GM19463 (cell line): ENCODE data around the gene BIN1.
"Not testable (repeated sequence)": the region's sequence is repeated elsewhere in the genome, so short reads cannot be mapped to it uniquely, and the experiment has no call there.

Source experiments
- ATAC-seq: cut with Tn5 transposase; IDR thresholded peaks from one replicate; pipeline ENCODE4 v1.9.1; 2021; ENCODE audit warnings: mild to moderate bottlenecking, moderate library complexity; ENCODE audit not compliant: unreplicated experiment

The BIN1 gene

DNA sequence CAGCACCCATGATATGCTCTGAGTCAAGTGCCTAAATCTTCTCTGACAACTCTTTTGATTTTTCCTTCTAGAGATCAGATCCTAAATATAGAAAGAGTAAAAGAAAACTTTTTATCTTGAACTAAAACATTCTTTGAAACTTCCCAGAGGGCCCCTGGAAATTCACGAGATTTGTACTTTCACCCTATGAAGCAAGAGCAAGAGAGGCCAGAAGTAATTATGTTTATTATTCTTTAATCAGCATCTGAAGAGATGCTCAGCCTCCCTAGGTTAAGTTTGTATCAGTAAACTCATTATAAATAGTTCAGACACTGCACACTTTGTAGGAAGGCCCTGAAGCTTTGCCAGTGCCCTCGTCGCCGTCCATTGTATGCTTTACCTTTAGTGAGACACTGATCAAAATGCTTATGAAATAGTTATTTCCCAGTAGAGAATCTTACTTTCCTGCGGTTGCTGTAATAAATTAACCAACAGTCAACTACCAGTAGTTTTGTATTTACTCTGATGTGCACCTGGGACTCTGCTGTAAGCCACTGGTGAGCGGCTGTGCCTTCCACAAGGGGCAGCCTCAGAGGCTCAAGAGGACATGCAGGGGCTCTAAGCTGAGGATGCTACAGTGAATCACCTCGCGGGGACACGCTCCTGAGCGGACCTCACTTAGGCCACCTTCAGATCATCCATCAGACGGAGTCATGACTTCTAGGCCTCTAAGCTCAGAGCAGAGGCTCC, 71.9 kb downstream of the BIN1 start:
- peak; percentile 79 for ATAC-seq

DNA sequence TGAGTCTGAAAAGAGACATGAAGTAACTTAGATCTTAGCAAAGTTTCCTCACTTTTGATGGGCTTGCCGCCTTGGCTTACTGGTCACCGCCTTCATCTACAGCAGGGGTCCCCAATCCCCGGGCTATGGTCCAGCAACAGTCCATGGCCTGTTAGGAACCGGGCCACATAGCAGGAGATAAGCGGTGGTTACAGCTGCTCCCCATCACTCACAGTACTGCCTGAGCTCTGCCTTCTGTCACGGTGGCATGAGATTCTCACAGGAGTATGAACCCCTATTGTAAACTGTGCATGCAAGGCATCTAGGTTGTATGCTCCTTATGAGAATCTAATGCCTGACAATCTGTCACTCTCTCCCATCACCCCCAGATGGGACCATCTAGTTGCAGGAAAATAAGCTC, 72.9 kb downstream of the BIN1 start:
- no peak for ATAC-seq

DNA sequence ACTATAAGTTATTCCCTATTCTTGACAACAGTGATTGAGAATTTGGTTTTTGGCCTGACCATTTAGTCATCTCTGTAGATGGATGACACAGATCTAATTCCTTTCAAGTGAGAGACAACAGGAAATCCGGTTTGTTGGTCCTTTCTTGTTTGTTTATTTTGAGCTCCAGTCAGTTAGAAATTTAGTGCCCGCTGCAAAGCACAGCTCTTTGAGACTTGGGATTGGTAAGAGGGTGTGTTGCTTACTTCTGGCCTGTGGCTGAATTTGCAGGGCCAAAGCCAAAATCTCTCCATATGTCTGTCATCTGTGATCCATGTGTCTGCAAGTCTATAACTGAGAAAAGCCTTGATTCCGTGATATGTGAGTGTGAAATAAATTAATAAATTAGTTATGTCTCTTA, 74.3 kb downstream of the BIN1 start:
- no peak for ATAC-seq

DNA sequence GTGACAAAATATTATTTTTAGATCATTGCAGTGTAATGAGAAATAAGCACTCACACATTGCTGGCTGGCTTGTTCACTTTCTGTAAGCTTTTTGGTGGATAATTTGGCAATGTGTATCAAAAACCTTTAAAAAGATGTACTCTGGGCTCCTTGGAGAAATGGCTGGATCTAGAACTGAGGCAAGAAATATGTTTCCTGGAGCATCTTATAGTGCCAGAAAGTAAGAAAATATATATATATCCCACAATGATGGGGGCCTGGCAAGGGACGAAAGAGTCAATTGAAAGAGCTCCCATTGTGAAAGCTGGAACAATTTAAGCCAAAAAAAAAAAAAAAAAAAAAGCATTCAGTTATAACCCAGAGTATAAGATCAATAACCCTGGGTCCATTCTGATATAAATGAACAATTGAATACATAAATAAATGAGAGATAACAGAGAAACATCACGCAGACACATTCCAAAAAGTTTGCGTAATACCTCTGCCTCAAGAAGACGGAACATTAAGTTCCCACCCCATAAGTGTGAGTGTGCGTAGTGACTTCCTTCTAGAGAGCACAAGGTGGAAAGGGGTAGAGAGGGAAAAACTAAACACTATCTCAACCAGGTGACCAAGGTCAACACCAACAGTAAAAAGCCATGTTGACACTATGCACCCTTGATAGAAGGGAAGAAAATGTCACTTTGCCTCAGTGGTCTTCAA, 77.5 kb downstream of the BIN1 start:
- no peak for ATAC-seq

DNA sequence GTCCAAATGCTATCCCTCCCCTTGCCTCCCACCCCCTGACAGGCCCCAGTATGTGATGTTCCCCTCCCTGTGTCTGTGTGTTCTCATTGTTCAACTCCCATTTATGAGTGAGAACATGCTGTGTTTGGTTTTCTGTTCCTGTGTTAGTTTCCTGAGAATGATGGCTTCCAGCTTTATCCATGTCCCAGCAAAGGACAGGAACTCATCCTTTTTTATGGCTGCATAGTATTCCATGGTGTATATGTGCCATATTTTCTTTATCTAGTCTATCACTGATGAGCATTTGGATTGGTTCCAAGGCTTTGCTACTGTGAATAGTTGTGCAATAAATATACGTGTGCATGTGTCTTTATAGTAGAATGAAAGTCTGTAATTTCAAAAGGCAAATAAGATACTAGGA, 78.2 kb downstream of the BIN1 start:
- ATAC-seq = not testable (repeated sequence)

DNA sequence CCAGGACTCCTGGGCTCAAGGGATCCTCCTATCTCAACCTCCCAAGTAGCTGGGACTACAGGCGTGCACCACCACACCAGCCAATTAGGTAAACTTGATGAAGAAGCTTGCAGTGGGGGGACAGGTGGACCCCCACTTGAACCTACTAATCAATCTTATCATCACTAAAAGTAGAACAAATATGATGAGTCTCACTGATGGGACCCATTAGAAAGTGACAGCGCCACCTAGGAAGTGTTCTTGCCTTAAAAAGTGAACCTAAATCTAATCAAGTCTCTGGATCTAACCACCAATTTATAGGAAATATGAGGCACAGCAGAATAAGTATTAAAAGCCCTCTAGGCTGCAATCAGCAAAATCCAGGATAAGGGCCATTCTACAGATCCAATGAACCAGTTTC, 79.2 kb downstream of the BIN1 start:
- no peak for ATAC-seq

DNA sequence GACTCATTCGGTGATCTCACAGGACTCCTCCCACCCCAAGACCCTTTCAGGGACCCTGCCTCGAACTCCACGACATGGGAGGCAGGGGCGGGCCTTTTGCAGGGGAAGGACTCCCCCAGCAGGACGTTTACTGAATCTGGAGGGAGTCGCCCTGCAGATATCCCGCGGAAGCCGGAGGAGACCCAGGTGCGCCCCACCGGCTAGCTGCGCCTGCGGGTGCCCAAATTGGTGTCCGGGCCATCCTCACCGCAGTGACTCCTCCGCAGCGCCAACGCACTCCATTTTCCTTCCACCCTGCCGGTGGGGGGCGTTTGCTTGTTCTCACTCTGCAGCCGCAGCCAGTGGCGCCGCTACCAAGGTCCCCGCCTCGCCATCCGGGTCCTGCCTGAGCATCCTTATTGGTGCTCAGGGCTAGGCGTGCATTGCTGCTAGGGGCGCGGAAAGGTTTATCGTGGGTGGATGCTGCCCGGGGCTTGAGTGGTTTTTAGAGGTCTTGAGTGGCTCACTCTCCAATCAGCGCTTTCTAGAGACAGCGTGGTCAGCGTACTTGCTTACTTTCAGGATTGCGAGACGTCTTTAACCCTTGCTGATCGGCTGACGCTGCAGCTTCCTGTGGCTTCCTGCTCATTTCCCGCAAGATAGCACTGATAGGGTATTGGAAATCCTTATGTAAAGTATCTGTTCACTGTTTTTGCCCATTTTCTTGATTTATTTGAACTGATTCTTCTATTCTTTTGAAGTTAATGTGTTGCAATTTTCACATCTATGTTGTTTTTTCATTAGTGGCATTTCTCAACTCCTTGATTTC, 81.4 kb downstream of the BIN1 start:
- peak; percentile 93 for ATAC-seq

DNA sequence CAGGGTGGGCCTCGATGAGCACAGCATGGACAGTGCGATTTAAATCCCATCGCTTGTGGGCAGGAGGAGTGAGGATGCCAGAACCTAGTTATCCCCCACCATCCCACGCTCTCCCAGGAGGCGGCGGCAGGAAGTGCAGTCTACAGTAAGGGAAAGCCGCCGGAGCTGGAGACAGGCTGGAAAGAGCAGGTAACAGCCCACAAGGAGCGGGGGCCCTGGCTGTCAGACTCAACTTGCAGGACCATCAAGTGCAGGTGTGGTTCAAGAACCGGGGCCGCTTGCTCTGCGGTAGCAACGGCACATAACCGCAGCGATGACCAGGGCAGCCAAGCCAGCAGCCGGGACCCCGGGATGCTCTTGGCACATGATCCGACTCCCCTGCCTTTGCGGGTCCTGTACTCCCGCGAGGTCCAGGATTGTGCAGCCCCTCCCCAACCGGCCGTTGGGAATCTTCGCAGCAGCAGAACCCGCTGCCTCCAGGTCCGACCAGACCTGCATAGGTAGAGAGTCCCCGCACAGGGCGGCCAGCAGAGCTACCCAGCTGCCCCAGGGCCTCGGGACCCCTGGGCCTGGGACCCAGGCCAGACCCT, 82.1 kb downstream of the BIN1 start:
- ATAC-seq = no peak

DNA sequence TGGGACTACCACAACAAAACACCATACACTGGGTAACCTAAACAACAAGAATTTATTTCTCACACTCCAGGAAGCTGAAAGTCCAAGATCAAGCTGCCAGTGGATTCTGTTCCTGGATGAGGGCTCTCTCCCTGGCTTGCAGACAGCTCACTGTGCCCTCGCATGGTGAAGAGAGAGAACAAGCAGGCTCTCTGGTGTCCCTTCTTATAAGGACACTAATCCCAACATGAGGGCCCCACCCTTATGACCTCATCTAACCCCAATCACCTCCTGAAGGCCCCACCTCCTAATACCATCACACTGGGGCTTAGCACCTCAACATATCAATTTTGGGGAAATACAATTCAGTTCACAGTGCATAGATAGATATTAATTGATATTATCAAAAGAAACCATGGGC, 83.5 kb downstream of the BIN1 start:
- no peak for ATAC-seq

DNA sequence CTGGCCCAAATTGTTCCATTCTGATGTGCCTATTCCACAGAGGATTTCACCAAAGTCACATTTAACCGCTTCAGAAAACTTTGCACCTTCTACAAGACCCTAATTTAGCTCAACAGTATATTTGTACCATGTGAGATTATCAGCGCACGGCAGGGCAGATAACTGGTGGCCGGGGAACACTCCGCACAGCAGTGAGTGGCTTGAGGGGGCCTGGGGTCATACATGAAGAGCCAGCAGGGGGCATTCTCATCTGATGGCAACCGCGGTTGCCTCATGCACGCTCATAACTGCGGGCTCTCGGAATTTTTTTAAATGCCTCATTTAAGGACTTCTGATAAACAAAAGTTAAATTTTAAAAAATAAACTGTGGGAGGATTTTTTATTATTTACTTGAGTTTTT, 84.1 kb downstream of the BIN1 start:
- ATAC-seq = no peak

DNA sequence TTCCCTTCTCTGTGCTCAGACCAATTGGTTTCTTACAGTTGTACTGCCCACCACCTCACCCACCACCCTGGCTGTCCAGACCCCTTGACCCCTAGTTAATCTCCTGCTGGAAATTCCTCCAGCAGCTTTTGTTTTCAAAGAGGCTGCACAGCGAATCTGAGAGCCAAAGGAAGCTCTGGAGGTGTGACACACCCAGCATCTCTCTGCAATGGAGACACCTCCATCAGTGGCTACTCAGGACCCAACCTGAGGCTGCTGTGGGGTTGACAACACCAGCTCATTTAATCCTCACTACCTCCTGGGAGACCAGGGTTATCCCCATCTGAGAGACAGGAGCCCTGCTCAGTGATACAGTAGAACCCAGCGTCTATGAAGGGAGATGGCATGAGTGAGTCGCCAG, 86.4 kb downstream of the BIN1 start:
- ATAC-seq = no peak

DNA sequence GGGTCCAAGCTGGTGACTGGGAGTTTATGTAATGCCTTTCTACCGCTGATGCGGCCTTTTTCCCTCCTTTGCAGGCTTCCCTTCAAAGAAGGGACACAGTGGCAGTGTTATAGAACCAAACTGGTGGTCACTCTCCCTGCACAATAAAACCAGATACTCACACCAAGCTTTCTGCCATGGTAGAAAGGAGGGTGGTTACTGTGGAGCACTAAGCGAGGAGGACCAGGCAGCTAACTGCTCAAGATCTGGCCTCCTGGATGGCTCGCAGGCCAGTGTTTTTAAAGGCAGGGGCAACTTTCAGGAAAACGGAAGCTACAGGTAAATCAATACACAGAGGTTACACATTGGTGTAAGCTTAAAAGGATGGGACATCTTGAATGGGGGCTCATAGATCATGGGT, 89.4 kb downstream of the BIN1 start:
- ATAC-seq = no peak

DNA sequence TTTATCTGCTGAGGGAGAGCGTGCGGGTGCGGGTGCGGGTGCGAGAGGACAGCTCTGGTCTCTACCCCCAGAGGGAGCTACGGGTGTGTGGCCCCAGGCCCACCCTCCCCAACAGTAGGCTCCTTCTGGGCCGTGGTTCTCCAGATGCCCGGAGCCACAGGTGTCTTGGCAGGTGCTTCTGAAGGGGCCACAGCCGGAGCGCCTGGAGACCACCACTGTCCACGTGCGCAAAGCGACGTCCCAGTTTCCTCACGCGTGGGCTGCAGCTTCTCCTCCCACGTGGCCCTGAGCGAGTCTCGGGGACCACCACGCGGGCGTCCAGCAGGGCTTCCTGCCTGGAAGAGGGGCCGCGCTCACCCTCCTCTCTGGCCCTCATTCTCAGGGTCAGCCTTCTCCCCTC, 90.6 kb downstream of the BIN1 start:
- ATAC-seq = no peak

DNA sequence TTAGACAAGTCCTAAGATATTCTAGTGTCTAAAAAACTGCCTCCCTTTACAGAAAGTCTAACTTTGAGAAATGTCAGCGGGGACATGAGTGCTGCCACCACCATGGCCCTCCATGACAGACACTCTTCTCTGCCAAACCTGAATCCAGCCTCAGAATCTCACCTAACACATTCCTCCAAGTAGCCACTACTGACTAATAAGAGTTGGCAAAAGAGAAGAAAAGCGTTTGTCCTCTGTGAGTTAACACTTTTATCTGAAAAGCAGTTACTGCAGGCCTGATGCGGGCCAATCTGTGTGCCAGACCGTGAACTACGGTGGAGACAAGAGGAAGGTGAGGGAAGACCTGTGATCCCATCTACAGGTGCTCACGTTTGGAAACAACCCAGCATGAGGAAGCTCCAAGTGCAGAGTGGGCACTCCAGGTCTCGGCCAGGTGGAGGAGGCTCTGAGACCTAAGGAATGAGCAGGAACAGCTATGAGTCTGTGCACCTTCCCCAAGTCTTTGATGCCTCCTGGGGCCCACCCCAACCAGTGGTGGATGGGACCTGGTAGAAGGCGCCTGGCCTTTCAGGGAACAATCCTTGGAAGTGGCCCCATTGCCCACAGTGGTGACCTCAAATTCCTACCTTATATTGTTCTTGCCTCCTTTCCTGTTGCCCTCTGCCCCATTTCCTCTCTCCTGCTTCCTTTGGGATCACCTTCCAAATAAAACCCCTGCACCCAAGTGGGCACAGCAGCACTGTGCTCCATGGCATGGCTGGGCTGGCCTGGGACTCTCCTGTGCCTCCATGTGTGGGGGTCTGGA, 91.6 kb downstream of the BIN1 start:
- ATAC-seq = no peak

DNA sequence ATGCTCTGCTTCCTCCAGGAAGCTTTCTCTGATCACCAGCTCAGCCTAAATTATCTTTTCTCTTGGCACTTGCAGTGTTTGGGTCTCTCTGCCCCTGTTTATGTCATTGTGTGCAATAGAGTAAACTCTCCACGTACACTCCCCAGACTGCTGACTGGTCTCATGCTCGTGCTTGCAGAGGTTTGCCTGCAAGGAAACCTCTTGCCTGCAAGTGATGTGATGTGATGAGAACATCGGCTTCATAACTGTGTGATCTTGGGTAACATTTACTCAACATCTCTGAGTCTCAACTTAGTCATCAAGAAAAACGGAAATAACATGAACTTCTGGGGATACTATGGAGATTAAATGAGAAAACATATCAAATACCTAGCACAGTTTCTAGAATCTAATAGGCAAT, 92.3 kb downstream of the BIN1 start:
- no peak for ATAC-seq

DNA sequence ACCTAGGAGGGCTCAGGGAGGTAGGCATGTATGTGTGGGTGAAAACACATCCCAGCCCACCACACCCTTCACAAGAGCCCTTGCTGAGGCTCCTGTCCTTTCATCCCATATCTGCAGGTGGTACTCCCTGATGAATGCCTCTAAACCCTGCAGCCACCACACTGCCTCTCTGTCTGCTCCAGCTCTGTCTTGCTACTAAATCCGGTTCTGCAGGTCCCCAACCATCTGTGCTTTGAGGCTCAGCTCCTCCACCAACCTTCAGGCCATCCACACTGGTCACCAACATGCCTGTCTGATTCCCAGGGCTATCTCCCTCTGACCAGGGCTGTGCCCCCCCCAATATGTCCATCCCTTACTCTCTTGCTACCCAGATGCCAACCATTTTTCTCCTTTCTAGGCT, 92.7 kb downstream of the BIN1 start:
- no peak for ATAC-seq

DNA sequence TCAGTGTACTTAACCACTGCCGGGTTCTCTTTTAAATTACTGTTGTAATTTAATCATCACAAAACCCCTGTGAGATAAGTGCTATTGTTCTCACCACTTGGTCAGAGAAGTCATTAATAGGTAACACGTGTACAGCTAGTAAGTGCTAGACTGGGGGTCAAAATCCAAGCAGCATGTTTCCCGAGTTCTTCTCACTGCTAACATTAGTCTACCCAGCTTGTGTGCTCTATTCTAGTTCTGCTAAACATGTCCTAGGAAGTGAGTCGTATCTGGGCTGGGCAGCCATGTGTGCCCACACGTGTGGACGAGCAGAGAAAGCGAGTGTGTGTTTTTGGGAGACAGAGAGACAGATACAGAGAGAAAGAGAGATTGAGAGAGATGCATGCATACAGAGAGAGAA, 94.1 kb downstream of the BIN1 start:
- ATAC-seq = no peak

DNA sequence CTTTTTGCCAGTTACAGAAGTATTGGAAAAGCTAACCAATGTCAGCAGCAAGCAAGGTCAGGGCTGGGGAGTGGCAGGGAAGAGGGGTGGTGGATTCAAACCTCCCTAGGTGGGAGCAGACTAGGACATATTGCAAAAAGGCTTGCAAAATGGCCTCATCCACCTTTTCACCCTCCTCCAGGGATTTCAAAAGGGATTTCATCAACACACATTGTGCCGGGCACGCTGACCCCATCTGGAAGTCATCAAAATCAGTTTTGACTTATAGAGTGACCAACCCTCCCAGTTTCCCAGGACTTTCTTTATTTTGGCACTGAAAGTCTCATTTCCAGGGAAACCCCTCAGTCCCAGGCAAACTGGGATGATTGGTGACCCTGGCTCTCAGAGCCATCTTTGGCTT, 94.7 kb downstream of the BIN1 start:
- ATAC-seq = no peak

DNA sequence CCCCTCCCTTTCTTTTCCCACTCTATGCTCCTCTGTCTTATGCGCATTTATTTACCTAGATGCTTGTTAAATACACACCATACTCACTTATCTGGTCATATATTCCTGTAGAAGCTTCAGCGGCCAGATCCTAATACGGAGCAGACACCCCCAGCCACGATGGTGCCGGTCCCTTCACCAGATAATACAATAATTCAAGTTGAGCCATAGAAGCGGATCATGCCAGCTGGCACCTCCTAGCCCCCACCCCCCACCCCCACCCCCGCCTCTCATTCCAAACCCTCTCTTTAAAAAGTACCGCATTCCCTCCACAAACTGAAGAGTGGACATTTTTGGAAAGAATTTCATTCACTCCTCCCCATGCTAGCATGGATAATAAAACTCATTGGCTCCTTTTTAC, 95.2 kb downstream of the BIN1 start:
- no peak for ATAC-seq

DNA sequence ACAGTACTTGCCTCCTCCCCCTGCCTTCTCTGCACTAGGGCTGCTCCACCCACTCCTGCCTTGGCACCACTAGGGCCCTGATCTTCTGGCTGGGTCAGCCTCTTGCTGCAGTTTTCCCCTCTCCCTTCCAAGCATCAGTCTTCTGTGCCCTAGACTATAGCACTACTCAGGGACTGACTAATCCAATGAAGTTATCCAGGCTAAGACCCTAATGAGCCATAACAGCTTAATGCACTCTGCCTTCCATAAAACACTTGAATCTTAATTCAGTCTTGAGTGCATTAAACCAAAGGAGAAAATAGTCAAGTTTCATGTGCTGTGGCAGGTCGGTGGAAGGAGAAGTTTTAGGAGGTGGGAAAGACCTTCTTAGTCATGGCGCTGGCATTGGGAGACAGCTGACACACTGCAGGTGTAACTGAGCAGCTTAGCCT, 95.7 kb downstream of the BIN1 start:
- no peak for ATAC-seq
